ENCODE data around the gene NGB.
"Not testable (repeated sequence)": the region's sequence is repeated elsewhere in the genome, so short reads cannot be mapped to it uniquely, and the experiment has no call there.

NGB gene

DNA sequence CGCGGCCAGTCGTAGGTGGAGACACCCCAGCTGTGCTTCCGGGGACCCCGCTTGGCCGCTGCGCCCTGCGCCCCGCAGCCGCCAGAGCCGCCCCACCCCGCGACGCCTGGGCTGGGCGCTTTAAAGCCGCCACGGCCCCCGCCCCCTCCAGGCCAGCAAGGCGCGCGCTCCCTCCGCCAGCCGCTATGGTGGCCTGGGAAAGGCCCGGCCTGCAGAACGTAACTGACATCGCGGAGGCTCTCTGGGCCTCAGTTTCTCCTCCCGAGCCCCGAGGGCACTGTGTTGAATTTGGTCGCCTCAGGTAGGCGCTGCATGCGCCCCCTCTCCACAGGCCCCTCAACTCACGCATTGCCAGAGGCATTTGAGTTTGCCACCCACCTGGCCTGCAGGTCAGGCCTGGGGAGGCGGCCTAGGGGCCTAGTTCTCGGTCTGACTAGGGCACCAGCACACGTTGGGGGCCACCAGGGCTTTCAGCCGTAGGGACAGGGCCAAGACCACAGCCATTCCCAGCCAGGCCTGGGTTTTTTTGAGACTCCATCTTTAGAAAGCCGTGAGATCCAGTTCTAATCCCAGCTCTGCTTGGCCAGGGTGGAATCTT lies at the start of gene NGB:
TSS of gene NGB (minus strand) at position 94 of the 598 bp plus-strand sequence. CDS start 269 bp downstream, outside the sequence.
- no peak for DNase-seq (ENCODE audit: low read depth)

DNA sequence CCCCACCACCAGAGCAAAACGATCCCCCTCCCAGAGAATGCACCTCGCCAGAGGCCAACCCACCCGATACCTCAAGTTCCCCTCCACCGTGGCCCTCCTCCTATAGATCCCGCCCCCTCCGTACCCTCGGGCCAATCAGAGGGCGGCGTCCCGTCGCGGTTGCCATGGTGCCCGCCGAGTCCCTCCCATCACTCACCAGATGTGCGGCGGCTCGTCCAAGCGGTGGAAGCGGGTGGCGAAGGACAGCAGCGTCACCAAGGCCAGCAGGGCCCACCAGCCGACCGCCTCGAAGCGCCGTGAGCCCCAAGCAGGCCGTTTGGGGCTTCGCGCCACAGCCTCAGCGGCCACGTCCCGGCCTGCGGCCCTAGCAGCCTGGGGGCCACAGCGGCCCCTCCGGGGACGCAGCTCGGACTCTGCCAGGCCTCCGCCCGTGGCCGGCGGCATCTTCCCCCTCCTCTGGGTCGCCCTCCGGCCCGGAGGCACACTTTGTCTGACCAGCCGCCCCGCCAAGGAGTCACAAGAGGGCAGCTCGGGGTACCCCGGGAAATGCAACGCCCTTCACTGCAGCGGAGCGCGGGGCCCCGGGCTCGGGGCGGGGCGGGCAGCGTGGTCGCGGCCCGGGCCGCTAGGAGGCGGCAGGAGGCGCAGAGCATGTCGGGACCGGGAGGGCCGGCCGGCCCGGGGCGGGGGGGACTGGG lies 49.4 kb upstream of the NGB start, which contains the start of gene POMT2:
TSS of gene POMT2 (minus strand) at position 646 of the 698 bp plus-strand sequence. CDS start at position 444, 202 bp downstream.
- no peak for DNase-seq (ENCODE audit: low read depth)

GRCh38 chr14:77319422-77319821 lies 48.4 kb upstream of the NGB start:
- DNase-seq (ENCODE audit: low read depth): no peak

DNA sequence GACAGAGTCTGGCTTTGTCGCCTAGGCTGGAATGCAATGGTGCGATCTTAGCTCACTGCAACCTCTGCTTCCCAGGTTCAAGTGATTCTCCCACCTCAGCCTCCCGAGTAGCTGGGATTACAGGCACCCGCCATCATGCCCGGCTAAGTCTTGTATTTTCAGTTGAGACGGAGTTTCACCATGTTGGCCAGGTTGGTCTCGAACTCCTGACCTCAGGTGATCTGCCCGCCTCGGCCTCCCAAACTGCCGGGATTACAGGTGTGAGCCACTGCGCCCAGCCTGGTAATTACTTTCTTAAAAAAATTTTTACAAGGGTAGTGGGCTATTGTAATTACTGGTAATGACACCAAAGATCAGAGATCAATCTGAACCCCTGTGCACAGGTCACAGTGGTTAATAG lies 47.8 kb upstream of the NGB start:
- not testable (repeated sequence) for DNase-seq (ENCODE audit: low read depth)

- DNase-seq (ENCODE audit: low read depth): no peak
These were observed 47.1 kb upstream of the NGB start for GRCh38 chr14:77318006-77318553.

DNA sequence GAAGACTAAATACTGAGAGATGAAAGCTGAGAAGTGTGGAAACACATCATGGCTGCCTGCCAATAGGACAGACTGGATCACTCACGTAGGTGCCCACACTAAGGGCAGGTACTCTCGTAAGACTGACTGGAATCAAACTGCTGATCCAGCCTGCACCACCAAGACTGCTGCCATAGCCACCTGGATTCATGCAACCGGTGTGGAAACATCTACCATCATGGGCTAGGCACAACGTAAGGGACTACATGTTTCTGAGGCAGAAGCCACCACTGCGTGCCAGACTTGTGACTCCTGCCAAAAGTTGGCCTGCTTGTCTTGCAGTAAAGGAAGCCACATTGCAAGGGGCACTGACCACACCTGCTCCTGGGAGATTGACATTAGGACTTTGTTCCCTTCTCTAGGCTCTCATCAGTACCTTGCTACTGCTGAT lies 45.9 kb upstream of the NGB start:
- DNase-seq (ENCODE audit: low read depth): no peak

- DNase-seq (ENCODE audit: low read depth): no peak
These were observed 45.1 kb upstream of the NGB start for GRCh38 chr14:77316195-77316505.

- DNase-seq (ENCODE audit: low read depth): no peak
These were observed 43.8 kb upstream of the NGB start for GRCh38 chr14:77314539-77315457.

- DNase-seq (ENCODE audit: low read depth): peak; percentile 62
These were observed 43.0 kb upstream of the NGB start for GRCh38 chr14:77314043-77314442.

DNA sequence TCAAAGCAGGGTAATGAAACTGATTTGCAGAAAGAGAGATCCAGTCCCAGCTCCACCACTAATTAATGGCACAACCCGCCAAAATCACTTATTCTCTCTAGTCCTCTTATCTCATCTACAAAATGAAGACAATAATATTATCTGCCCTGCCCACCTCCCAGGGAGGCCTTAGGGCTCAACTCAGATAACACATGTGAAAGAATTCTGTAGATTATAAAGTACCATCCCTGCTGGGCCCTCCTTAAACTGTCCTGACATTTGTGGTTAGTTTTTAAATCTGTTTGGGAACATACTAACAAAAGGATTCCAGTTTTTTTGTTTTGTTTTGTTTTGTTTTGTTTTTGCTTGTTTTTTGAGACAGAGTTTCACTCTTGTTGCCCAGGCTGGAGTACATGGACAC lies 42.4 kb upstream of the NGB start:
- no peak for DNase-seq (ENCODE audit: low read depth)

DNA sequence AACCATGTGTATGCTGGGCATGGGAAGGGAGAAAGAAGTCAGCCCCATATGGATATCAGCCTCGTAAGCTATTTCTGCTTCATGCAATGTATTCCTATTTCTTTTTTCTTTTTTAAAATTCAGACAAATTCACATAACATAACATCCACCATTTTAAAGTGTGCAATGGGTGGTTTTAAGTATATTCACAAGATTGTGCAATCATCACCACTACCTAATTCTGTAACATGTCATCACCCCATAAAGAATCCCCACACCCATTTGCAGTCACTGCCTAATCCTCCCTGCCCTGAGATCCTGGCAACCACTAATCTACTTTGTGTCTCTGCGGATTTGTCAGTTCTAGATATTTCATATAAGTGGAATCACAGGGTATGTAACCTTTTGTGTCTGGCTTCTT lies 40.2 kb upstream of the NGB start:
- DNase-seq (ENCODE audit: low read depth): no peak

- DNase-seq (ENCODE audit: low read depth): no peak
These were observed 39.0 kb upstream of the NGB start for GRCh38 chr14:77310026-77310425.

GRCh38 chr14:77309131-77309530 lies 38.1 kb upstream of the NGB start:
- DNase-seq (ENCODE audit: low read depth): no peak

DNA sequence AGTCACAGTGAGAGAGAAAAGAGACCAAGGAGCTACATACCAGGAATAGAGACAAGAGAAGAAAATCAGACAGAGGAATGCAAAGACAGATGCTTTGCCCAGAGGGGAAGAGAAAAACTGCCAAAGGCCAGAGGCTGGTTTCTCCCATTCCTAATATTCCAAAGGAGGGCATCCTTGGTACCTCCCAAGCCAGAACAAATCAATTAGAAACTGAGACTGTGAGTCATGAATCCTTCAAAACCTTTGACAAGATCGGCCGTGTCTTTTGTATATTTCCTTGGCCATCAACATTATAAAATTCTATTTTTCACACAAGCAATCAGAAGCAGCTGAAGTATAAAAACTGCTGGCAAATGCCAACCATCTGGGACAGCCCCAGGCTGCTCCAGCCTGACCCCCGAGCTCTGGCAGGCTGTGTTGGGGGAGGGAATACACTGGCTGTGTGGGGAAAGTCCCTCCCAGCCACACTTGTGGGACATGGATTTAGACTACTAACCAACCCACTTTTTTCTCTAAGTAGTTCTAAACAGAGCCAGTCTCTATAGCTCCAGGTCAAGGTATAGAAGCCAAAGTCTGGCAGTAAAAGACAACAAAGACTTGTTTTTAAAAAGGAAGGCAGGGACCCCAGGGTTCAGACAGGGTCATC lies 36.0 kb upstream of the NGB start:
- DNase-seq (ENCODE audit: low read depth): no peak

- no peak for DNase-seq (ENCODE audit: low read depth)
These were observed 35.4 kb upstream of the NGB start for GRCh38 chr14:77306416-77306815.

GRCh38 chr14:77305696-77306095 lies 34.7 kb upstream of the NGB start:
- DNase-seq (ENCODE audit: low read depth): no peak

DNA sequence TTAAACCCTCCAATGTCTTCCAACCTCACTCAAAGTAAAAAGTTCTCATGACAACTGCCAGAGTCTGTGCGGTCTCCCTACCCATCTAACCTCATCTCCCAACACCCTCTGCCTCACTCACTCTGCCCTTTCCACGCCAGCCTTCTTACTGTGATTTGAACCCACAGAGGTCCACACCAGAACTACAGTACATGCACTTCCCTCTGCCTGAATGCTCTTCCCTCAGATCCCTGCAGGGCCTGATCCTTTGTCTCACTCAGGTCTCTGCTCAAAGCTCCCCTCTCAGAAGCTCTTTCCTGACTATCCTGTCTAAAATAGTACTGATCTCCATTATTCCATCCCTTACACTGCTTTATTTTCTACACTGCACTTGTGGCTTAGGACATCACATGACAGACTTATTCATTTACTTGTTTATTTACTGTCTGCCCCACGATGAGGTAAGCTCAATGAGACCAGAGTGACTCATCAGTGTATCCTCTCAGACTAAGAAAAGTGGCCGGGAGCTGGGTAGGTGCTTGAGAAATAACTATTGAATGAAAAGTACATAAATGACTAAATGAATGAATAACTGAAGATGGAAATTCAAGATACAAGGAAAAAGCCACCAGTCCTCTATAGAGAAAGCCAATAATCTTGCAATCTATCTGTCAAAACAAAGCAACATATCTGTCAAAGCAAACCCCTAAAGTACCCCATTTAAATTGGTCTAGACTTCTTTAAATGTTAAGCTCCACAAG lies 32.6 kb upstream of the NGB start:
- peak; percentile 95 for DNase-seq (ENCODE audit: low read depth)

DNA sequence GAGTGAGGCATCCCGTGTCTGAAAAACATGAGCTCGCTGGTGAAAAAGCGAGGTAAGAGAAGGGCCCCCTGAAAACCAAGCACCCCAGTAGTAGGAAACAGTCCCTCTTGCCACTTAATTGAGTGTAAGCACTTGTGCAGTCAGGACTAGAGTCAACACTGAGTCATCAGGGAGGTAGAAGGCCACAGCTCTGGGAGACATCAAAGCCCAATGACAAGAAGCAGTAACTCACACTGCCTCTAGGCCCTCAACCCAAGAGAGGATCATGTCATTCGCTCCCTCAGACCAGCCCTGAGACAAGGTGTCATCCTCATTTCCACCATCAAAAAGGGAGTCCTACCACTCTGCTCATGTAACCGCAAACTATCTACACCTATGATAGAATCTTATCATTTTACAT lies 31.9 kb upstream of the NGB start:
- peak; percentile 42 for DNase-seq (ENCODE audit: low read depth)

DNA sequence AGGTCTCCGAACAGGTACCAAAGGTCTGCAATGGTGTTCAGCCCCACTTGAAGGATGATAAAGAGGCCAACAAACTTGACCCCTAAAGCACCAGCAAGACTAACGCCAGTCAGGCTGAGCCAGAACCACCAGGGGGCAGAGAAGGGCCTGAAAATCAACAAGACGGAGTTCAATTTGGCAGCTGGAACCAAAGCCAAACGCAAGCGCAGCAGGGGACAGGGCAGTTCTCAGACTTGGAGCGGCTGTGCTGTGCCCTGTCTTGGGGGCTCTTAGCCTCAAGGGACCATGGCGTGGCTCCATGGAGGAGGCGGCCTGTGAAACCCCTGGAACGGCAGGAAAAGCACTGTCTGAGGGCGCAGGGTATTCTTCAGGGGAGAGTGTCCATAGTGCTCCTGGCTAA lies 30.1 kb upstream of the NGB start:
- DNase-seq (ENCODE audit: low read depth): peak; percentile 65

- DNase-seq (ENCODE audit: low read depth): no peak
These were observed 28.8 kb upstream of the NGB start for GRCh38 chr14:77299771-77300170.

- DNase-seq (ENCODE audit: low read depth): no peak
These were observed 25.9 kb upstream of the NGB start for GRCh38 chr14:77296906-77297305.

Data from non-pigmented ciliary epithelial cell (primary cell).